ENCODE measurements around the gene TMC8.
"Not testable (repeated sequence)": the region's sequence is repeated elsewhere in the genome, so short reads cannot be mapped to it uniquely, and the experiment has no call there.

The TMC8 gene, protein sequence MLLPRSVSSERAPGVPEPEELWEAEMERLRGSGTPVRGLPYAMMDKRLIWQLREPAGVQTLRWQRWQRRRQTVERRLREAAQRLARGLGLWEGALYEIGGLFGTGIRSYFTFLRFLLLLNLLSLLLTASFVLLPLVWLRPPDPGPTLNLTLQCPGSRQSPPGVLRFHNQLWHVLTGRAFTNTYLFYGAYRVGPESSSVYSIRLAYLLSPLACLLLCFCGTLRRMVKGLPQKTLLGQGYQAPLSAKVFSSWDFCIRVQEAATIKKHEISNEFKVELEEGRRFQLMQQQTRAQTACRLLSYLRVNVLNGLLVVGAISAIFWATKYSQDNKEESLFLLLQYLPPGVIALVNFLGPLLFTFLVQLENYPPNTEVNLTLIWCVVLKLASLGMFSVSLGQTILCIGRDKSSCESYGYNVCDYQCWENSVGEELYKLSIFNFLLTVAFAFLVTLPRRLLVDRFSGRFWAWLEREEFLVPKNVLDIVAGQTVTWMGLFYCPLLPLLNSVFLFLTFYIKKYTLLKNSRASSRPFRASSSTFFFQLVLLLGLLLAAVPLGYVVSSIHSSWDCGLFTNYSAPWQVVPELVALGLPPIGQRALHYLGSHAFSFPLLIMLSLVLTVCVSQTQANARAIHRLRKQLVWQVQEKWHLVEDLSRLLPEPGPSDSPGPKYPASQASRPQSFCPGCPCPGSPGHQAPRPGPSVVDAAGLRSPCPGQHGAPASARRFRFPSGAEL

DNA sequence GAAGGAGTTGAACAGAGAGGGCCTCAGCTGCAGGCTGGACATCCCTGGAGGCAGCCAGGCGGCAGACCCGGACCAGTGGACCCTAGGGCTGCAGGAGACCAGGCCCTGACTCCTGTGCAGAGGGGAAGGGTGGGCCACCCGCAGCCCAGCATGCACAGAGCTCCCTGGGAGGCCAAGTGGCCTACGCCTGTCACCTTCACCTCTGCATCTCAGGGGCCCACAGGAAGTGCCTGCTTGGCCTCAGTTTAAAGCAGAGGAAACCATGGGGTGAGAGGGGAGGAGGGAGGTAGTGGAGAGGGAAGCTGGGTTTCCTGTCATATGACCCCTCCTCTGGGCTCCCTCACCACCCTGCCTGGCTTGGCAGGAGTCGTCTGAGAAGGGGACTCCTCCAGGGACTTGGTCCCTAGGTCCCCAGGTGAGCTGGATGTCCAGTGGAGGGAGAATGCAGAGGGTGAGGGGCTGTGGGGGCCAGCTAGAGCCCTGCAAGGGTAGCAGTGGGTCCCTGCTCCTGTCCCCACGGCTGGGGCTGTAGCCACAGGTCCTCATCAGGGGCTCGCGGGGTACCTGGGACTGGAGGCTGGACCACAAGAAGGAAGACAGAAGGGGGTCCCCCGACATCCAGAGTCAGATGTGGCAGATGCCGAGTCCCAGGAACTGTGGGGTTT lies at the start of gene TMC8:
Gene TMC8, plus strand, starts transcription at position 335 of the 665 bp plus-strand sequence. CDS start 818 bp downstream, outside the sequence.
- DNase-seq (ENCODE audit: extremely low read depth, low read depth): no peak
- TF ChIP-seq, protein P1, sequence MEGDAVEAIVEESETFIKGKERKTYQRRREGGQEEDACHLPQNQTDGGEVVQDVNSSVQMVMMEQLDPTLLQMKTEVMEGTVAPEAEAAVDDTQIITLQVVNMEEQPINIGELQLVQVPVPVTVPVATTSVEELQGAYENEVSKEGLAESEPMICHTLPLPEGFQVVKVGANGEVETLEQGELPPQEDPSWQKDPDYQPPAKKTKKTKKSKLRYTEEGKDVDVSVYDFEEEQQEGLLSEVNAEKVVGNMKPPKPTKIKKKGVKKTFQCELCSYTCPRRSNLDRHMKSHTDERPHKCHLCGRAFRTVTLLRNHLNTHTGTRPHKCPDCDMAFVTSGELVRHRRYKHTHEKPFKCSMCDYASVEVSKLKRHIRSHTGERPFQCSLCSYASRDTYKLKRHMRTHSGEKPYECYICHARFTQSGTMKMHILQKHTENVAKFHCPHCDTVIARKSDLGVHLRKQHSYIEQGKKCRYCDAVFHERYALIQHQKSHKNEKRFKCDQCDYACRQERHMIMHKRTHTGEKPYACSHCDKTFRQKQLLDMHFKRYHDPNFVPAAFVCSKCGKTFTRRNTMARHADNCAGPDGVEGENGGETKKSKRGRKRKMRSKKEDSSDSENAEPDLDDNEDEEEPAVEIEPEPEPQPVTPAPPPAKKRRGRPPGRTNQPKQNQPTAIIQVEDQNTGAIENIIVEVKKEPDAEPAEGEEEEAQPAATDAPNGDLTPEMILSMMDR (IDR thresholded peaks at IDR 0.05; ENCODE audit: low read depth, low read length): no peak

DNA sequence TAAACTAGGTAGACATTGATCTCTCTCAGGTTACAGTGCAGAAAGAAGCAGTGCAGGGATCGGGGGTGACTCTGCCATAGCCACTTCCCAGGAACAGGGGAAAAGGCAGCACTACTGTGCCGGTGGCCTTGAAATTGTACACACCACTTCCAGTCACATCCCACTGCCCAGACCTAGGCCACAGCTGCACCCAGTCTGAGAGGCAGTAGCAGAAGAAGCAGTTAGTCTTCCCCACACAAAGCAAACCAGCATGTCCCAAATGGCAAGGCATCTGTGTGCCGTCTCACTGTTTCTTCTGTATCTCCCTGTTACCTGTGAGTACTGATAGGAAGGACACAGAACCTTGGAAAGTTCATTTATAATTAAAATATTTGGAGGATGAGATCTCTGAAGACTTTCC lies 49.0 kb upstream of the TMC8 start:
- TF ChIP-seq, protein P1 (IDR thresholded peaks at IDR 0.05; ENCODE audit: low read depth, low read length): no peak
- no peak for DNase-seq (ENCODE audit: extremely low read depth, low read depth)

DNA sequence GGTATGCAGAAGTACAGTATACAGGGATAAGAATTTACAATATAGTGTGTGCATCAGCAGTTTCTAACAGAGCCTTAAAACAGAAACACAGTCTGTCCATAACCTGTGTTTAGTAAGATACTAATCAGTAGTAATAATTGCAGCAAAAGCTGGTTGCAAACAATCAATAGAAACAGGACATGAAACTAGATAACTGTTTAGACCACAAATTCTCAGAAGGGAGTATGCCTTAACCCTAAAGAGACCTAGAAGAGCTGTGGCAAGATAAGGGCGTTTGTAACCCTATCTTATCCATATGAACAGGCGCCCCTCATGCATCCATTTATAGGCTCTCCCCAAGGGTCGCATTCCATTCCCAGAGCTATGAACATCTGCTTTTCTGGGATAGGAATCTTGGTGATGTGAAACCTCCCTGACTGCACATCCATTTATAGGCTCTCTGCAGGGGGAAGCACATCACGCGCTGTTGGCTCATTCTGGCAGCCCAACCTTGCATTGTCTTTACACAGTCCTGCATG lies 48.2 kb upstream of the TMC8 start:
- DNase-seq (ENCODE audit: extremely low read depth, low read depth): not testable (repeated sequence)

DNA sequence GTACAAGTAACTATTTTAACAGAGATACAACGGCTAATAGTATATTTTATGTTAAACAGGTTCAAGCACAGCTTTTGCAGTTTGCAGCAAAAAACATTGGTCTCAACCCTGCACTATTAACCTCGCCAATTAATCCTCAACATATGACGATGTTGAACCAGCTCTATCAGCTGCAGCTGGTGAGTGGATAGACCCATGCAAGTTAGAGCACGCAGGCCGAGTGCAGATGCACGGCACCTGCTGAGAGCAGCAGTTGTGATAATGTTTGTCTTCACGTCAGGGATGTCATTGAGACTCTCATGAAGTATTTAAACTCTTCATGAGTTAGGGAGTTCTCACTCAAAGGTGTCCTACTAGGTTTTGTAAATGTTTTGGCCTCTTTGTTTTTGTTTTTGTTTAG lies 47.6 kb upstream of the TMC8 start:
- TF ChIP-seq, protein P1 (IDR thresholded peaks at IDR 0.05; ENCODE audit: low read depth, low read length): no peak
- no peak for DNase-seq (ENCODE audit: extremely low read depth, low read depth)

DNA sequence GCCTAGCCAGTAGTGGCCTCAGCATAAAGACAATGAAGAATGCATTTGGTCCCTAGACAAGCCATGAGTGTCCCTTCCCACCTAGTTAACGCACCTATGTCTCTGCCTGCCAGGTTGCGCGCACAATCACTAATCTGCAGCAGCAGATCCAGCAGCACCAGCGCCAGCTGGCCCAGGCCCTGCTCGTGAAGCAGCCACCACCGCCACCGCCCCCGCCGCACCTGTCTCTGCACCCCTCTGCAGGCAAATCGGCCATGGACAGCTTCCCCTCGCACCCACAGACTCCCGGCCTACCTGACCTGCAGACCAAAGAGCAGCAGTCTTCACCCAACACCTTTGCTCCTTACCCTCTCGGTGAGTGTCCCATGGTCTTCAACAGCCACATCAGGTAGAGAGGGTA lies 43.8 kb upstream of the TMC8 start:
- DNase-seq (ENCODE audit: extremely low read depth, low read depth): no peak
- TF ChIP-seq, protein P1 (IDR thresholded peaks at IDR 0.05; ENCODE audit: low read depth, low read length): no peak

DNA sequence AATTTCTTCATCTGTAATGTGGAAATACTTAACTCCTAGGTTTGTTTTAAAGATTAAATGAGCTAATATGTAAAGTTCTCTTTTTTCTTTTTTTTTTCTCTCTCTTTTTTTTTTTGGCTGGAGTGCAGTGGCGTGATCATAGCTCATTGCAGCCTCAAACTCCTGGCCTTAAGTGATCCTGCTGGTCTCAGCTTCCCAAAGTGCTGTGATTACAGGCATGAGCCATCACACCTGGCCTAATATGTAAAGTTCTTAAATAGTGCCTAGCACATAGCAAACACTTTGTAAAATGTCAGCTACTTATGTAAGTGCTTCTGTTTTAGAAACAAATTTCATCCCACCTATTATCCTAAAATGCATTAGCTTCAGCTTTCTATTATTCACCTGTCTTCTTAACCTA lies 42.0 kb upstream of the TMC8 start:
- TF ChIP-seq, protein P1 (IDR thresholded peaks at IDR 0.05; ENCODE audit: low read depth, low read length): no peak
- DNase-seq (ENCODE audit: extremely low read depth, low read depth): no peak

DNA sequence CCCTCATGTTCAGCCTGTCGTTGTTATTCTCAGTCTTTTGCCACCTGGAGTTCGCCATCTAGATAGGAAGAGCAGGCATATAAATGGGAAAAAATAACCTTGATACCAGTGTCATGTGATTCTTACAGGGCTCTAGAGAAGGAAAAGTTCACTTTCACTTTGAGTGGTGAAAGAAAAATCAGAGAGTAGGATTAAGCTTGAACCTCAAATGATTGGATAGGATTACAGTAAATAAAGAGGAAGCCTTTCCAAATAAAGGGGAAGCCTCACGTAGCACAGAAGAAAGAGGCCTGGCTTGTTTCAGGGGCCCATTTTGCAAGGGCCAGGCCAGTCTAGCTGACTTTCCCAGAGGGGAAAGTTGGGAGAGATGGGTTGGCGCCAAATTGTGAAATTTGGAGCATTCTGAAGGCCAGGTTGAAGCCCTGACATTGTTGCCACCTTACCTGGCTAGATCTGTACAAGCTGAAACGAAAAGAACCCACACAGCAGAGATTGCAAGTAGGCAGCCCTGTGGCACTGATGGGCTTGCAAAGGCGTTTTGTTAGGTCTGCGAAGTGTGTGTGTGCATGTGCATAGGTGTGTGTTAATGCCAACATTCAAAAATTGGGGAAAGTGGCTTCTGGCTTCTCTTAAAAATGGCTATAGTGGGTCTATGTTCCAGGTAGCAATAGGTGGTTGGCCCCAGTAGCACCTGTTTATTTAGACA lies 40.8 kb upstream of the TMC8 start:
- TF ChIP-seq, protein P1 (IDR thresholded peaks at IDR 0.05; ENCODE audit: low read depth, low read length): no peak
- no peak for DNase-seq (ENCODE audit: extremely low read depth, low read depth)

Data from AG09319 (cell line).